ENCODE results near the gene VKORC1. TPM values are rescaled to one million over a fixed set of nuclear protein-coding genes. Genes with fewer than 3 reads are reported as not detected.
"Not testable (repeated sequence)": the region's sequence is repeated elsewhere in the genome, so short reads cannot be mapped to it uniquely, and the experiment has no call there.

The VKORC1 gene
- total RNA-seq, 1 donor = 147 TPM

DNA sequence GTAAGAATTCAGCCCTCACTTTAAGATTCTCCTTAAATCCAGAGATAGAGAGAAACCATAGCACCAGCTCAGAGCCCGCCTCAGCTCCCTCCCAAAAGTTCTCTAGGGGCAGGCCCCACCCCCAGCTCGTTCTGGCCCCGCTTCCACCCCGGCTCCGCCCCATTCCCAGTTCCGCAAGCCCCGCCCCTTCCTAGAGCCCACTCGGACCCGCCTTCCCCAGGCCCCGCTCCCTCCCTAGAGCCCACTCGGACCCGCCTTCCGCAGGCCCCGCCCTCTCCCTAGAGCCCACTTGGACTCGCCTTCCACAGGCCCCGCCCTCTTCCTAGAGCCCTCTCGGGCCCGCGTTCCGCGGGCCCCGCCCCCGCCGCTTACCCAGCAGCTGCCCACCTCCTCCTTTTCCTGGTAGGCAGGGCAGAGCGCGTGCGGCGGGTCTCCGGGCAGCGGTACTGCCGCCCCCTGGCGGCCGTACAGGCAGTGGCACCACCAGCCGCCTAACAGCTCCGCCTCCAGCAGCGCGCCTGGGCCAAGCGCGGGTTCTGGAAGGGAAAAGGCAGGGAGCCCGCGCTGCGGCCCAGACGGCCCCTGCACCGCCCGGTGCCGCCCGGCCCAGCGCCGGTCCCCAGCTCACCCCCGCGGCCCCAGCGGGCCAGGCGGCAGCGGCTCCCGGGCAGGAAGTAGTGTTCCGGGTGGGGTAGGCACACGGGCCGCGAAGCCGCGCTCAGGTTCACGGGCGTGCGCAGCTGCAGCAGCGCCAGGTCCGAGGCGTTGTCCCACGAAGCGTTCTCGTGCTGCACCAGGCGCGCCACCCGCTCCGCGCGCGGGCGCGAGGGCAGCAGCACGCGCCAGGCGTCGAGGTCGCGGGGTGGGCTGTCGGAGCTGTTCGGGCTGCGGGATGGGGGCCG is 47.8 kb upstream of the VKORC1 start:
- H3K27me3 ChIP-seq (ENCODE audit: insufficient read depth, low read length) = peaks cover 13% of the 10 kb centered on the region

DNA sequence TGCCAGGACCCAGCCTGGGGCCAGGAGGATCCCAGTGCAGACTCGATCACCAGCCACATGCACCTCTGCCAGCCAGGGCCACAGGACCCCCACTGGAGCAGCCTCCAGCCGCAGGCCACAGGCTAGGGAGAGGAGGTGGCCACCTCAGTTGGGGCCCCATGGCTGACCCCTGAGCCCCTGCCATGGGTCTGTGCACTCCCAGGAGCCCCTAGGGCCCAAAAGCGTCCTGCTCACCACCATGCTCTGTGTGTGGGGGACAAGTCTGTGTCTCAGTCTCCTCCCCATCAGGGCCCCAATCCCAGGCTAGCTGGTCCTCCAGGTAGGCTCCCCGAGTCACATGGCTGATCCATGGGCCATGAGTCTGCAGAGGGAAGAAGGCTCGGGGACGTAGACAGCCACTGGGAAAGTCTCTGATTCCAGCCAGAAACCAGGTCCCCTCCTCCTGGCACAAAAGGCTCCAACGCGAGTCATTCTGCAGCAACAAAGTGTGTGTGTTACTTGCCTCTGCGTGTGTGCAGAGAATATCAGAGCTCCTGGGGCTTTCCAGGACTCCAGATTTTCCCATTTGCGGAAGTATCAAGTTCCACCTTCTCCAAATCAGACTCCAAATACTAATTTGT is 47.0 kb upstream of the VKORC1 start:
- no peak for TF ChIP-seq CTCF (IDR thresholded peaks at IDR 0.05; ENCODE audit: extremely low read depth, low read depth, low read length)
- DNase-seq (ENCODE audit: insufficient read length, low spot score, missing footprints) = peak; percentile 95
- Histone ChIP-seq H3K4me2 (ENCODE audit: insufficient read depth, low read length) (peak overlapping the region; percentile 96), H4K20me1 (ENCODE audit: insufficient read depth, low read length) (no peaks in the 10 kb centered on the region), H2AFZ (ENCODE audit: low read length) (peak overlapping the region; percentile 92), H3K27me3 (ENCODE audit: insufficient read depth, low read length) (peaks cover 8% of the 10 kb centered on the region), H3K9me3 (ENCODE audit: low read depth, low read length) (no peaks in the 10 kb centered on the region), H3K4me3 (ENCODE audit: insufficient read depth, low read length) (peak overlapping the region; percentile 70), H3K4me1 (ENCODE audit: insufficient read depth, low read length) (peaks cover 19% of the 10 kb centered on the region), H3K79me2 (ENCODE audit: insufficient read depth, low read length) (no peaks in the 10 kb centered on the region), H3K27ac (ENCODE audit: low read depth, low read length) (peak overlapping the region; percentile 74), H3K36me3 (ENCODE audit: insufficient read depth, low read length) (no peaks in the 10 kb centered on the region)

More for the DNA sequence above, 47.8 kb upstream of the VKORC1 start:
- no peaks in the 10 kb centered on the region for H3K36me3 ChIP-seq (ENCODE audit: insufficient read depth, low read length)
- no peaks in the 10 kb centered on the region for H3K79me2 ChIP-seq (ENCODE audit: insufficient read depth, low read length)
- DNase-seq (ENCODE audit: insufficient read length, low spot score, missing footprints) = peak; percentile 100
- H3K4me2 ChIP-seq (ENCODE audit: insufficient read depth, low read length) = peak overlapping the region; percentile 96
- no peaks in the 10 kb centered on the region for H4K20me1 ChIP-seq (ENCODE audit: insufficient read depth, low read length)
- peak overlapping the region; percentile 70 for H3K4me3 ChIP-seq (ENCODE audit: insufficient read depth, low read length)
- H2AFZ ChIP-seq (ENCODE audit: low read length) = peak overlapping the region; percentile 92
- H3K4me1 ChIP-seq (ENCODE audit: insufficient read depth, low read length) = peaks cover 19% of the 10 kb centered on the region
- H3K9me3 ChIP-seq (ENCODE audit: low read depth, low read length) = no peaks in the 10 kb centered on the region
- peak overlapping the region; percentile 74 for H3K27ac ChIP-seq (ENCODE audit: low read depth, low read length)
- TF ChIP-seq CTCF (IDR thresholded peaks at IDR 0.05; ENCODE audit: extremely low read depth, low read depth, low read length) = peak; percentile 80

- not testable (repeated sequence) for H4K20me1 ChIP-seq (ENCODE audit: insufficient read depth, low read length); H3K27ac ChIP-seq (ENCODE audit: low read depth, low read length); H3K79me2 ChIP-seq (ENCODE audit: insufficient read depth, low read length); DNase-seq (ENCODE audit: insufficient read length, low spot score, missing footprints); H3K4me2 ChIP-seq (ENCODE audit: insufficient read depth, low read length); H3K4me3 ChIP-seq (ENCODE audit: insufficient read depth, low read length); H3K27me3 ChIP-seq (ENCODE audit: insufficient read depth, low read length); H2AFZ ChIP-seq (ENCODE audit: low read length); H3K36me3 ChIP-seq (ENCODE audit: insufficient read depth, low read length); H3K9me3 ChIP-seq (ENCODE audit: low read depth, low read length)
- peaks cover 19% of the 10 kb centered on the region for H3K4me1 ChIP-seq (ENCODE audit: insufficient read depth, low read length)
Measured at GRCh38 chr16:31141071-31141469, 46.5 kb upstream of the VKORC1 start.

DNA sequence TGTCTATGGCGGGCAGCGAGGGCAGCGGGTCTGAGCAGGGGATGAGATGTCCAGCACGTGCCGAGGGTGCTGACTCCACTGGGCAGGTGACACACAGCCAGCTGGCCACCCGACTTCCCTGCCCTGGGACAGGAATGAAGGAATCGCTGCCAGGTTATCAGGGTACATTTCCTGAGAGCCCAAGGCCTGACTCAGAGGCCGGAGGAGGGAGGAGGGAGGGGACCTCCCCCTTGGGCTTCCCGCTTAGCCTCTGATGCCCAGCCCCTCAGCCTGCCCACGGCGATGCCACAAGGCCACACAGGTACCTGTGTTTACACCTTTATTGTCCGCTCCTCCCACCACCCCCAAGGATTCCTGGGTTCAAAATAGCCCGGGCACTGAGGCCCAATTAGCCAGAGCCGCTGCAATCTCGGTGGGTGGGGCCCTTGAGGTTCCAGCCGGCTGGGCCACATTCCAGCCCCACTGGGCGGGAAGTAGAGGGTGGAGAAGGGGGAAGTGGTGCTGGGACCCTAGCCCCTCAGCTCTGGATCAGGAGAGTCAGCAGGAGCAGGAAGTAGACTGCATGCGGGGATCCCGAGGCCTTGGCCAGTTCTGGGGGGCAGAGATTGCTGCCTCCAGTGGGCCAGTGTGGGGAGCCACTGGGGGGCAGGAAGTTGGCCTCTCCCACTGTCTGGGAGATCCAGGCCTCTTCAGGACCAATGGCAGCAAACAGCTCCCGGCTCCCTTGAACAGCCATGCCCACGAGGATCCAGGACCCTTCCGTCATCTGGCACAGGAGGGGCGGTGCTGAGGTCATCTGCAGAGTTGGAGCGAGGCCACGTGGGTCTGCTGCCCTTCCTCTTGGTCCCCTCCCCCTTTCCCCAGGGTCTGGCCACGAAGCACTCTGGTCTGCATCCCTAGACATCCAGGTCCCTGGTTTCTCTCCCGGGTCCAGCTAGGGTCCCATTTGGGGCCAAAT is 44.3 kb upstream of the VKORC1 start:
- peak overlapping the region; percentile 63 for H2AFZ ChIP-seq (ENCODE audit: low read length)
- H3K9me3 ChIP-seq (ENCODE audit: low read depth, low read length) = no peaks in the 10 kb centered on the region
- no peaks in the 10 kb centered on the region for H4K20me1 ChIP-seq (ENCODE audit: insufficient read depth, low read length)
- peak; percentile 96 for DNase-seq (ENCODE audit: insufficient read length, low spot score, missing footprints)
- no peaks in the 10 kb centered on the region for H3K36me3 ChIP-seq (ENCODE audit: insufficient read depth, low read length)
- H3K4me2 ChIP-seq (ENCODE audit: insufficient read depth, low read length) = peak overlapping the region; percentile 43
- TF ChIP-seq CTCF (IDR thresholded peaks at IDR 0.05; ENCODE audit: extremely low read depth, low read depth, low read length) = no peak
- no peak overlapping the region for H3K27ac ChIP-seq (ENCODE audit: low read depth, low read length)
- H3K4me1 ChIP-seq (ENCODE audit: insufficient read depth, low read length) = peaks cover 22% of the 10 kb centered on the region
- peaks cover 4% of the 10 kb centered on the region for H3K27me3 ChIP-seq (ENCODE audit: insufficient read depth, low read length)
- H3K4me3 ChIP-seq (ENCODE audit: insufficient read depth, low read length) = peak overlapping the region; percentile 30
- H3K79me2 ChIP-seq (ENCODE audit: insufficient read depth, low read length) = no peaks in the 10 kb centered on the region

DNA sequence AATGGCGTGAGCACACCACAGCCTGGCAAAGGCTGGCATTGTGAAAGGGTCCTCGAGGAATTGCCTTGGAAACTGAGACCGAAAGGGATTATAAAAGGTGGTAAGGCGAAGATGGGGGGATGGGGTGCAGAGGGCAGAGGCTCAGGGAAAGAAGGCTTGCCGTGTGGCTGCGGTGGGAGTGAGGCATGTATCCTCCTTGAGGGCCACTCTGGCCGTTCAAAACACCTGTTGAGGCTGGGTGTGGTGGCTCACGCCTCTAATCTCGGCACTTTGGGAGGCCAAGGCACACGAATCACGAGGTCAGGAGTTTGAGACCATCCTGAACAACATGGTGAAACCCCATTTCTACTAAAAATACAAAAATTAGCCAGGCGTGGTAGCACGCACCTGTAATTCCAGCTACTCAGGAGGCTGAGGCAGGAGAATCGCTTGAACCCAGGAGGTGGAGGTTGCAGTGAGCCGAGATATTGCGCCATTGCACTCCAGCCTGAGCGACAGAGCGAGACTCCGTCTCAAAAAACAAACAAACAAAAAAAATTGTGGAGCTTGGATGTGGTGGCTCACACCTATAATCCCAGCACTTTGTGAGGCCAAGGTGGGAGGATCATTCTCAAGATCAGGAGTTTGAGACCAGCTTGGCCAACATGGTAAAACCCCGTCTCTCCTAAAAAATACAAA is 42.4 kb upstream of the VKORC1 start:
- H3K4me3 ChIP-seq (ENCODE audit: insufficient read depth, low read length); H4K20me1 ChIP-seq (ENCODE audit: insufficient read depth, low read length); H3K9me3 ChIP-seq (ENCODE audit: low read depth, low read length); H3K79me2 ChIP-seq (ENCODE audit: insufficient read depth, low read length); H3K36me3 ChIP-seq (ENCODE audit: insufficient read depth, low read length); H2AFZ ChIP-seq (ENCODE audit: low read length); H3K4me2 ChIP-seq (ENCODE audit: insufficient read depth, low read length); DNase-seq (ENCODE audit: insufficient read length, low spot score, missing footprints); H3K27ac ChIP-seq (ENCODE audit: low read depth, low read length); H3K27me3 ChIP-seq (ENCODE audit: insufficient read depth, low read length): not testable (repeated sequence)
- H3K4me1 ChIP-seq (ENCODE audit: insufficient read depth, low read length) = peaks cover 18% of the 10 kb centered on the region
